ENCODE data around the gene CD244.

GRCh38 chr1:160863774-160864131 lies 1.1 kb upstream of the CD244 start:
- TF ChIP-seq CTCF (conservative IDR thresholded peaks at IDR 0.05) (no peak), EZH2 (IDR thresholded peaks at IDR 0.05; ENCODE audit: low read depth) (no peak)

Measured in PC-9 (cell line).